ENCODE measurements around the gene PSMA7. TPM values are rescaled to one million over a fixed set of nuclear protein-coding genes. Genes with fewer than 3 reads are reported as not detected.

PSMA7 gene
- total RNA-seq, 1 donor from 2014 or later = 217 TPM

DNA sequence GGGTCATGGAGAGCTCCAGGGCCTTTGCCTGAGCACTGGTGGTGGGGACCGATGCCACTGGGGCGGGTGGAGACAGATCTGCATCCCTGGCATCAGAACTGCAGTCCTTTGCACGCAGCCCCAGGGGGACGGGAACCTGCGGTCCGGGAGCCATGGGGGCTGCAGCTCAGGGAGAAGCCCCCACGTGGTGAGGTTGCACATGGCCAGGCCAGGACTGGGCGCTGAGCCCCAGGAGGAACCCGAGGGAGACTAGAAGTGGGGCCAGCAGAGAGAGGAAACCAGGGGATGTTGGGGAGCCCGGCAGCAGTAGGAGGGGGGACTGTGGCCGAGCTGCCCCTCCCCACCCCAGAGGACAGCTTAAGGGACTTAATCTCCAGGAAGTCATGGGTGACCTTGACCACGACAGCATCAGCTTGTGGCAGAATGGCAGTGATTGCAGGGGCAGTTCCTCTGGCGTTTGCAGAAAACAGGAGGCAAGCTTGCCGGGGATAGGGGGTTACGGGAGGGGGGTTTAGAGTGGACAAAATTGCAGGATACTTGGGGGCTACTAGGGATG, 38.9 kb downstream of the PSMA7 start:
- H3K4me3 Mint-ChIP-seq (ENCODE audit: unreplicated experiment) = no peak overlapping the region
- no peaks in the 10 kb centered on the region for H3K4me1 Mint-ChIP-seq (ENCODE audit: unreplicated experiment)
- H3K36me3 Mint-ChIP-seq (ENCODE audit: unreplicated experiment) = peaks cover 2% of the 10 kb centered on the region
- no peak overlapping the region for H3K27ac Mint-ChIP-seq (ENCODE audit: unreplicated experiment)
- TF ChIP-seq, protein P1, sequence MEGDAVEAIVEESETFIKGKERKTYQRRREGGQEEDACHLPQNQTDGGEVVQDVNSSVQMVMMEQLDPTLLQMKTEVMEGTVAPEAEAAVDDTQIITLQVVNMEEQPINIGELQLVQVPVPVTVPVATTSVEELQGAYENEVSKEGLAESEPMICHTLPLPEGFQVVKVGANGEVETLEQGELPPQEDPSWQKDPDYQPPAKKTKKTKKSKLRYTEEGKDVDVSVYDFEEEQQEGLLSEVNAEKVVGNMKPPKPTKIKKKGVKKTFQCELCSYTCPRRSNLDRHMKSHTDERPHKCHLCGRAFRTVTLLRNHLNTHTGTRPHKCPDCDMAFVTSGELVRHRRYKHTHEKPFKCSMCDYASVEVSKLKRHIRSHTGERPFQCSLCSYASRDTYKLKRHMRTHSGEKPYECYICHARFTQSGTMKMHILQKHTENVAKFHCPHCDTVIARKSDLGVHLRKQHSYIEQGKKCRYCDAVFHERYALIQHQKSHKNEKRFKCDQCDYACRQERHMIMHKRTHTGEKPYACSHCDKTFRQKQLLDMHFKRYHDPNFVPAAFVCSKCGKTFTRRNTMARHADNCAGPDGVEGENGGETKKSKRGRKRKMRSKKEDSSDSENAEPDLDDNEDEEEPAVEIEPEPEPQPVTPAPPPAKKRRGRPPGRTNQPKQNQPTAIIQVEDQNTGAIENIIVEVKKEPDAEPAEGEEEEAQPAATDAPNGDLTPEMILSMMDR (IDR thresholded peaks at IDR 0.05) = no peak
- H3K9me3 Mint-ChIP-seq (ENCODE audit: unreplicated experiment) = peaks cover 21% of the 10 kb centered on the region
- no peaks in the 10 kb centered on the region for H3K27me3 Mint-ChIP-seq (ENCODE audit: unreplicated experiment)
- DNase-seq (ENCODE audit: extremely low spot score, unreplicated experiment) = no peak

DNA sequence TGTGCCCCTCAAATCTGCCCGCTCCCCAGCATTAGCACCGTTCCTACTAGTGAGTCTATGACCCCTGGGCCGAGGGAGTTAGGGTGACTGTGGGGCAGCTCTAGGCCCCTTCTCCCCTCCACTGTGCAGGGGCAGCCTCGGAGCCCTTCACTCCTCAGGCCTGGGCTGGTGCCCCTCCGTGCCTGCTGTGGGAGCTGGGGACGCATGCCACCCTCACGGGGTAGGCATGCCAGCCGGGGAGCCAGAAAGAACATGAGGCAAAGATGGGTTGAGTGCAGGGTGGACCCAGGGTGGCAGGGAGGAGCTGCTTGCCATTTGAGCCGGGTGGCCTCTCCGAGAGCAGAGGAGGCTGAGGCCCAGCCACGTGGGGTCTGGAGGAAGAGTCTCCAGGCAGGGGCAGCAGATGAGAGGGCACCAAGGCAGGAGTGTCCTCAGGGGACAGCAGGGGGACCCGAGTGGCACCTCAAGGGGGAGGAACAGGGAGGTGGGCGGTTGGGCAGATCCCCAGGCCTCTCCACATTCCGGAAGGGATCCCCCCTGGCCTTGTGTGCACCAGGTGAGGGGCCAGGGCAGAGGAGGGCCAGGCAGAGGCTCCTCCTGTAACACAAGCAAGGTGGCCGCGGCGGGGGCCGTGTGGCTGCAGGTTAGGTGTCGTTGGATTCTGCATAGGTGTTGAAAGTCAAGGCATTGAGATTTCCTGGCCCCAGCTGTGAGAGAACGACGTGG, 39.5 kb downstream of the PSMA7 start:
- TF ChIP-seq, protein P1 (IDR thresholded peaks at IDR 0.05) = no peak
- H3K27ac Mint-ChIP-seq (ENCODE audit: unreplicated experiment) = no peak overlapping the region
- no peak for DNase-seq (ENCODE audit: extremely low spot score, unreplicated experiment)
- H3K27me3 Mint-ChIP-seq (ENCODE audit: unreplicated experiment) = no peaks in the 10 kb centered on the region
- peaks cover 2% of the 10 kb centered on the region for H3K36me3 Mint-ChIP-seq (ENCODE audit: unreplicated experiment)
- H3K4me3 Mint-ChIP-seq (ENCODE audit: unreplicated experiment) = no peak overlapping the region
- H3K9me3 Mint-ChIP-seq (ENCODE audit: unreplicated experiment) = peaks cover 14% of the 10 kb centered on the region
- no peaks in the 10 kb centered on the region for H3K4me1 Mint-ChIP-seq (ENCODE audit: unreplicated experiment)

DNA sequence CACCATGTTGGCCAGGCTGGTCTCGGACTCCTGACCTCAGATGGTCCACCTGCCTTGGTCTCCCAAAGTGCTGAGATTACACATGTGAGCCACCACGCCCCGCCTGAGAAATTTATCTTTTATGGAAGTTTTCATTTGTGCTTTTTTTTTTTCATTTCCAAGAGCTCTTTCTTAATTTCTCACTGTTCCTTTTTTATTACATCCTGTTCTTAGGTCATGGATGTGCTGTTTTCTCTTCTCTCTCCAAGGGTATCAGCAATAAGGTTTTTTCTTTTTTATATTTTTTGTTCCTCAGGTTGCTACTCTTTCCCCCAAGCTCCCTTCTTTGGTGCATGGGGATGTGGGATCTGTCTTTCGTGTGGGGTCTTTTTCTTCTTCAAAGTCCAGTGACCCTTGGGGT, 42.1 kb downstream of the PSMA7 start:
- Mint-ChIP-seq H3K4me1 (ENCODE audit: unreplicated experiment) (no peaks in the 10 kb centered on the region), H3K36me3 (ENCODE audit: unreplicated experiment) (peaks cover 2% of the 10 kb centered on the region), H3K4me3 (ENCODE audit: unreplicated experiment) (no peak overlapping the region), H3K9me3 (ENCODE audit: unreplicated experiment) (peaks cover 11% of the 10 kb centered on the region), H3K27ac (ENCODE audit: unreplicated experiment) (no peak overlapping the region), H3K27me3 (ENCODE audit: unreplicated experiment) (no peaks in the 10 kb centered on the region)
- DNase-seq (ENCODE audit: extremely low spot score, unreplicated experiment) = no peak
- TF ChIP-seq, protein P1 (IDR thresholded peaks at IDR 0.05) = no peak

DNA sequence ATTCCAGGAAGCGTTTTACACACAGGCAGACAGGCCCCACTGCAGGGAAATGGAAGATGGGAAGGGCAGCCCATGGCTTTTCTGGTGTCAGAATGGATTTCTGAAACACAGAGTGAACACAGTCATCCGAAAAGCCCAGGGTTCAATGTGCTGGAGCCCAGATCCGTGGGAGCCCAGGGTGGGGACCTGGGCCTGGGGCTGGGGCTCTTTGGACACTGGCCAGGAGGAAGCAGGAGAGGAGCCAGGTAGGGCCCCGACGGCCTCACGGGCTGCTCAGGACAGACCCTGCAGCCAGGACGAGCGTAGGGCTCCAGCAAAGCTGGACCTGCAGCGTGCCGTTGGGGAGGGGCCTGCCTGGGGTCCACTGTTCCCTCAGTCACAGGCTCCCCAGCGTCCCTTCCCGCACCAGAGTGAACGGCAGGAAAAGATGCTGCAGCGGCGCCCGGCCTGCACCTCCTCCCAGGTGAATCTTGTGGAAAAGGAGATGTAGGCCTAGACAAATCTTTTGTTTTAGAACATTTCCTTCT, 45.2 kb downstream of the PSMA7 start:
- Mint-ChIP-seq H3K27me3 (ENCODE audit: unreplicated experiment) (no peaks in the 10 kb centered on the region), H3K27ac (ENCODE audit: unreplicated experiment) (no peak overlapping the region), H3K36me3 (ENCODE audit: unreplicated experiment) (peaks cover 2% of the 10 kb centered on the region), H3K4me1 (ENCODE audit: unreplicated experiment) (no peaks in the 10 kb centered on the region), H3K9me3 (ENCODE audit: unreplicated experiment) (peaks cover 11% of the 10 kb centered on the region), H3K4me3 (ENCODE audit: unreplicated experiment) (no peak overlapping the region)
- TF ChIP-seq, protein P1 (IDR thresholded peaks at IDR 0.05) = no peak
- DNase-seq (ENCODE audit: extremely low spot score, unreplicated experiment) = no peak

Data from osteocyte (in vitro differentiated cells).